Activated CD8-positive, alpha-beta T cell treated with anti-CD3 and anti-CD28 coated beads for 36 hours (primary cell): ENCODE results near the gene STEAP2. TPM values are rescaled to one million over a fixed set of nuclear protein-coding genes. Genes with fewer than 3 reads are reported as not detected.

Source experiments
- ATAC-seq: fragments of 200-7000 bp; cut with Tn5 transposase; one replicate; pipeline ENCODE4 v1.10.0; 2021; ENCODE audit warnings: mild to moderate bottlenecking, moderate library complexity
- CTCF ChIA-PET: fragments of 350-600 bp; sonication (Branson Sonifier 250); formaldehyde crosslinking; loops from one replicate; lab custom pipeline; 2021; ENCODE audit warnings: antibody characterized with exemption; lab: Charles Lee
- POLR2A ChIA-PET: fragments of 350-600 bp; sonication (Branson Sonifier 250); formaldehyde crosslinking; loops from one replicate; lab custom pipeline; 2021; ENCODE audit warnings: antibody characterized with exemption; lab: Charles Lee
- DNase-seq: peaks from one replicate; pipeline ENCODE4 v3.0.0-alpha.2; 2020
- H3K27ac Mint-ChIP-seq: one replicate; pipeline ENCODE4 v1.8.0; 2021; ENCODE audit warnings: mild to moderate bottlenecking, mixed read lengths
- H3K27me3 Mint-ChIP-seq: one replicate; pipeline ENCODE4 v1.8.0; 2021; ENCODE audit warnings: mixed read lengths
- H3K36me3 Mint-ChIP-seq: one replicate; pipeline ENCODE4 v1.8.0; 2021; ENCODE audit warnings: low read depth, mixed read lengths
- H3K4me1 Mint-ChIP-seq: one replicate; pipeline ENCODE4 v1.8.0; 2021; ENCODE audit warnings: low read depth, mixed read lengths
- H3K4me3 Mint-ChIP-seq: one replicate; pipeline ENCODE4 v1.8.0; 2021; ENCODE audit warnings: mild to moderate bottlenecking, moderate library complexity, mixed read lengths
- H3K9me3 Mint-ChIP-seq: one replicate; pipeline ENCODE4 v1.8.0; 2021; ENCODE audit warnings: mixed read lengths
- CTCF ChIP-seq: fragments of 200-600 bp; IDR thresholded peaks from one replicate; pipeline ENCODE4 v1.8.0; 2022; ENCODE audit warnings: antibody characterized with exemption, mild to moderate bottlenecking
- intact Hi-C: fragments of 100-400 bp; cut with micrococcal nuclease; formaldehyde crosslinking; loops from one replicate; pipeline ENCODE4 v1.10.0; 2022
- total RNA-seq, 2 experiments: library from RNA; stranded (reverse); gene quantifications; one replicate each; pipeline ENCODE4 v1.2.3, GENCODE V29; 2021

Gene STEAP2
- total RNA-seq, 2 experiments from 2014 or later, result not detected

DNA sequence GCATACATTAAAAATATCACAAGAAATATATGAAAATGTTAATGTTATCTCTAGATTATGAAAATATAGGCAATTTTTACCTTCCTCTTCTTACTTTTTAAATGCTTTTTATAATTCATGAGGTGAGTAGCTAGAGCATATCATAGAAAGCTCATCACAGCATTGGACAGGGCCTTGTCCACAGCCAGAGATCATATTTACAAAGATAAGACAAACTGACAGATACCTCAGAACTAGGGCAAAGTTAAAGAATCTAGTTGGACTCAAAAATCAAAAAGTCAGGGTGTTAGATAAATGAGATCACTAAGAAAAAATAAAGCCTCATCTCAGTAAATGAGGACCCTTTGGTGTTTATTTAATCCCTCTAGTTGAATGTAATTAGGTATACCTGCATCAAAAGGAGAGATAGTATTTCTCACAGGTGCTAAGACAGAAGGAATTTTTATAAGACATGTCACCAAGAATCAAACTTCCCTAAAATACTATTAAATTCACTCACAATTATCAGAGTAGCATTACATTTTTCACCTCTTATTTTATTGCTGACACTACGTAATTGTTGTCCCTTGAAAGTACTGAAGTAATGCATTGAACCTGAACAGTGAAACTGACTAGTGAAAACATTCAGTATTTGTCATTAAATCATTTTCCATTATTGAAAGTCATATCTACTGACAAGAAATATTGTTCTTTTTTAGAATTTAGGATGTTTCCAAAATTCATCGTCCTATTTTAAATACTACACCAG, 59.1 kb downstream of the STEAP2 start:
- Mint-ChIP-seq H3K4me3 (no peak overlapping the region), H3K27ac (no peak overlapping the region), H3K27me3 (peaks cover 11% of the 10 kb centered on the region), H3K4me1 (no peaks in the 10 kb centered on the region), H3K36me3 (no peaks in the 10 kb centered on the region), H3K9me3 (no peaks in the 10 kb centered on the region)
- intact Hi-C loops, result no loop called here
- ATAC-seq, result no peak
- CTCF ChIA-PET, result no interaction called here
- POLR2A ChIA-PET, result no interaction called here
- DNase-seq, result no peak
- TF ChIP-seq CTCF, result no peak

DNA sequence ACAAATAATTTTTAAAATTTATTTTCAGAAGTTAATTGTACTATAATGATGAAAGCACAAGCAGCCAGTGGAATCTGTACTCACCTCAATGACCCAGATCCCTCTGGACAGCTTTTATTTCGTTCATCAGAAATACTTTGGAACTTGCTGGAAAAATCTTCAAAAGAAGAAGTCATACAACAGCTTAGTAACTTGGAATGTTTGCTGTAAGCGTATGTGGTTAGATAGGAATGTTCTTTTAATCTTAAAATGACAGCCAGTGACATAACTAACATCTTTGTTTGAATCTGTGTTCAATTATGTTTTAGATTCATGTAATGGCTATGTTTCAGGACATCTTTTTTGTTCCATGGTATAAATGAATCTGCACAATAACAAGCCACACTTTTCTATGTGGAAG, 60.2 kb downstream of the STEAP2 start:
- no peaks in the 10 kb centered on the region for H3K36me3 Mint-ChIP-seq

GRCh38 chr7:90272242-90272641, 60.7 kb downstream of the STEAP2 start:
- Mint-ChIP-seq H3K27me3 (peaks cover 7% of the 10 kb centered on the region), H3K27ac (no peak overlapping the region), H3K4me3 (no peak overlapping the region), H3K9me3 (no peaks in the 10 kb centered on the region), H3K36me3 (no peaks in the 10 kb centered on the region), H3K4me1 (no peaks in the 10 kb centered on the region)
- intact Hi-C loops, result no loop called here
- ATAC-seq (no peak), DNase-seq (no peak)
- POLR2A ChIA-PET, result no interaction called here
- TF ChIP-seq CTCF, result no peak
- CTCF ChIA-PET, result no interaction called here

More for the DNA sequence above, 60.2 kb downstream of the STEAP2 start:
- H3K9me3 Mint-ChIP-seq, result no peaks in the 10 kb centered on the region
- POLR2A ChIA-PET, result no interaction called here
- TF ChIP-seq CTCF, result no peak
- CTCF ChIA-PET, result no interaction called here
- intact Hi-C loops, result no loop called here
- peaks cover 10% of the 10 kb centered on the region for H3K27me3 Mint-ChIP-seq
- DNase-seq, result no peak
- H3K4me3 Mint-ChIP-seq, result no peak overlapping the region
- H3K27ac Mint-ChIP-seq, result no peak overlapping the region
- H3K4me1 Mint-ChIP-seq, result no peaks in the 10 kb centered on the region
- ATAC-seq, result no peak

DNA sequence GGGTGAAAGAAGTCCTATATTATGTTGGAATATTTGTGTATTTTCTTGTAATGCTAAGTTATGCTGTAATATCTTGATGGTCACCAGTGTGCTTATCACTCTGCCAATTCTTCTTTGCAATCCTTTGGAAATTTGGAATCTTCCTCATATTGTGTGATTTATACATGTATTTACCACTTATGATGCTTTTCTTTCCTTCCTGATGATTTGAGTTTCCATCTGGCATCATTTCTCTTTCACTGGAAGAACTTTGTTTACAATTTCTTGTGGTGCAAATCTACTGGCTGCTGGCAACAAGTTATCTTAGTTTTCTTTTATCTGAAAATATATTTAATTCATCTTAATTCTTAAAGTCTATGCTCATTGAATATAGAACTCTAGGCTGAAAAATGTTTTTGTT, 62.6 kb downstream of the STEAP2 start:
- POLR2A ChIA-PET, result no interaction called here
- H3K9me3 Mint-ChIP-seq, result no peaks in the 10 kb centered on the region
- ATAC-seq, result no peak

More for the DNA sequence above, 62.6 kb downstream of the STEAP2 start:
- DNase-seq, result no peak
- peaks cover 4% of the 10 kb centered on the region for H3K27me3 Mint-ChIP-seq
- no peak overlapping the region for H3K4me3 Mint-ChIP-seq
- intact Hi-C loops, result no loop called here
- H3K4me1 Mint-ChIP-seq, result no peaks in the 10 kb centered on the region
- no peaks in the 10 kb centered on the region for H3K36me3 Mint-ChIP-seq
- CTCF ChIA-PET, result no interaction called here
- no peak overlapping the region for H3K27ac Mint-ChIP-seq
- no peak for TF ChIP-seq CTCF
